Measurements from ENCODE around the gene VPS13C.

DNA sequence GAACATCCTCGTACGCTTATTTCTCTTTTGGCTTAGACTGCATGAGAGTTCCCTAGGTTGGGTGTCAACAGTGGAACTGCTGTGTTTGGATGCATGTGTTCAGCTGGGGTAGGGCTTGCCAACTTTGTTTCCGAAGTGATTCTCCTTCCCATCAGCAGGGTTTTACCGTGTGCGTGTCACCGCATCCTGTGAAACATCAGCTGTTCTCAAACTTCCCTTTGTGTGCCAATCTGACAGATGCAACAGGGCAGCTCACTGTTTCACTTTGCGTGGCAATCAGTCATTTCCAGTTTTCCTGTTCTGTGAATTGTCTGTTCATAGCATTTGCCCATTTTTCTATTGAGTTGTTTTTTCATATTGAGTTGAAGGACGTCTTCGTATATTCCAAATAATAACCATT, 218.8 kb downstream of the VPS13C start:
- TF ChIP-seq YY1 (IDR thresholded peaks at IDR 0.05; ENCODE audit: insufficient read depth, insufficient read length): no peak
- TF ChIP-seq ZNF274 (IDR thresholded peaks at IDR 0.05; ENCODE audit: low read depth, low read length): no peak

Measured in NT2/D1 (cell line).